ENCODE results near the gene DPEP1. TPM values are rescaled to one million over a fixed set of nuclear protein-coding genes. Genes with fewer than 3 reads are reported as not detected.
"Not testable (repeated sequence)": the region's sequence is repeated elsewhere in the genome, so short reads cannot be mapped to it uniquely, and the experiment has no call there.

The DPEP1 gene
- total RNA-seq, 1 donor from 2014 or later = not detected

- TF ChIP-seq CTCF (IDR thresholded peaks at IDR 0.05) = peak; percentile 72
- not testable (repeated sequence) for H3K4me3 Mint-ChIP-seq (ENCODE audit: unreplicated experiment); H3K4me1 Mint-ChIP-seq (ENCODE audit: low read depth); H3K27ac Mint-ChIP-seq (ENCODE audit: unreplicated experiment); H3K9me3 Mint-ChIP-seq (ENCODE audit: low read depth); H3K36me3 Mint-ChIP-seq (ENCODE audit: low read depth); H3K27me3 Mint-ChIP-seq (ENCODE audit: low read depth)
- DNase-seq (ENCODE audit: low spot score) = peak; percentile 55
These were observed 53.6 kb downstream of the DPEP1 start for GRCh38 chr16:89667000-89667399.

GRCh38 chr16:89667633-89668032, 54.2 kb downstream of the DPEP1 start:
- H3K36me3 Mint-ChIP-seq (ENCODE audit: low read depth) = peaks cover 5% of the 10 kb centered on the region
- H3K4me3 Mint-ChIP-seq (ENCODE audit: unreplicated experiment) = no peak overlapping the region
- no peaks in the 10 kb centered on the region for H3K9me3 Mint-ChIP-seq (ENCODE audit: low read depth)
- peaks cover 5% of the 10 kb centered on the region for H3K4me1 Mint-ChIP-seq (ENCODE audit: low read depth)
- H3K27ac Mint-ChIP-seq (ENCODE audit: unreplicated experiment) = no peak overlapping the region
- DNase-seq (ENCODE audit: low spot score) = peak; percentile 37
- no peaks in the 10 kb centered on the region for H3K27me3 Mint-ChIP-seq (ENCODE audit: low read depth)
- no peak for TF ChIP-seq CTCF (IDR thresholded peaks at IDR 0.05)

GRCh38 chr16:89668790-89669158, 55.3 kb downstream of the DPEP1 start:
- DNase-seq (ENCODE audit: low spot score) = peak; percentile 33
- TF ChIP-seq CTCF (IDR thresholded peaks at IDR 0.05) = no peak
- Mint-ChIP-seq H3K27me3 (ENCODE audit: low read depth) (no peaks in the 10 kb centered on the region), H3K9me3 (ENCODE audit: low read depth) (no peaks in the 10 kb centered on the region), H3K36me3 (ENCODE audit: low read depth) (peaks cover 3% of the 10 kb centered on the region), H3K4me1 (ENCODE audit: low read depth) (peaks cover 5% of the 10 kb centered on the region), H3K4me3 (ENCODE audit: unreplicated experiment) (no peak overlapping the region), H3K27ac (ENCODE audit: unreplicated experiment) (no peak overlapping the region)

- Mint-ChIP-seq H3K36me3 (ENCODE audit: low read depth) (no peaks in the 10 kb centered on the region), H3K27ac (ENCODE audit: unreplicated experiment) (no peak overlapping the region), H3K4me3 (ENCODE audit: unreplicated experiment) (no peak overlapping the region), H3K9me3 (ENCODE audit: low read depth) (no peaks in the 10 kb centered on the region), H3K4me1 (ENCODE audit: low read depth) (peaks cover 5% of the 10 kb centered on the region), H3K27me3 (ENCODE audit: low read depth) (no peaks in the 10 kb centered on the region)
- peak; percentile 64 for DNase-seq (ENCODE audit: low spot score)
- TF ChIP-seq CTCF (IDR thresholded peaks at IDR 0.05) = no peak
These were observed 56.3 kb downstream of the DPEP1 start for GRCh38 chr16:89669755-89670154.

DNA sequence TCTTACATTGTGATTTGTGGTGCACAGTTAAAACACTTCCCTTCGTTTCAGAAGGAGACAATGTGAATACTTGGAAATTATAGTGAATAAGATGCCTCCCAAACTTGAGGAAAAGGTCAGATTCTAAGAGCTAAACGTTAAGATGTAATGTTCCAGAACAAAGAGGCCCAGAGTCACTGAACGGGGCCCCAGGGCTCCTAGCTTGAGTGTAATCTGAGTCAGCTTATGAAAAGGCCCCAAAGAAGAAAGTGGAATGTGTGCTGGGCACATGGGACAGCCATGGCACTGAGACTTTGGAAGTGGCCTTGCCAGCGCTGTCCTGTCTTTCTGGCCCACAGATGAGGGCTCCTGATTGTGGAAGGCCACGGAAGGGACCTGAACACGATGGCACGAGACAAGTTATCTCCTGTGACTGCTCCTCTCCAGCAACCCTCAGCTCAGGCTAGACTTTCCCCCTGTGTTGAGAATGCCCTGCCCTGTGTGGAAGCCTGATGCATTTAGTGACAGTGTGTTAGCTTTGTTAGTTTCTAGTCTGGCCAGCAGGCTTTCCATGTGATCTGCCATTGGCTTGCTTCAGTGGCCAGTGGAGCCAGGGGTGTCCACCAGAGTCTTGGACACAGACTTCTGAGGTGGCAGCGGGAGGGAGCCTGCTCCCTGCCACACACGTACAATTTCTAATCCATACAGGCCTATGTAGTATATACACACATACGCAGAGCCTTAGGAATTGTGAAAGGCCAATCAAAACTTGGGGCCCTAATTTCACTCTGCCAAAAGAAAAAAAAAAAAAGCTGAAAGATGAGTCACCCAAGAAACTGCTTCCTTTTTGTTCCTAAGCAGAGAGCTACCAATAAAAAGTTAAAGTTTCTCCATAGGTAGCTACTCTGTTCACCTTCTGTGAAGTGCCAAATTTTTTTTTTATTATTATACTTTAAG, 57.3 kb downstream of the DPEP1 start:
- TF ChIP-seq CTCF (IDR thresholded peaks at IDR 0.05) = no peak
- DNase-seq (ENCODE audit: low spot score) = peak; percentile 35
- Mint-ChIP-seq H3K27ac (ENCODE audit: unreplicated experiment) (no peak overlapping the region), H3K9me3 (ENCODE audit: low read depth) (no peaks in the 10 kb centered on the region), H3K4me1 (ENCODE audit: low read depth) (peaks cover 5% of the 10 kb centered on the region), H3K27me3 (ENCODE audit: low read depth) (no peaks in the 10 kb centered on the region), H3K36me3 (ENCODE audit: low read depth) (no peaks in the 10 kb centered on the region), H3K4me3 (ENCODE audit: unreplicated experiment) (no peak overlapping the region)

- not testable (repeated sequence) for H3K27me3 Mint-ChIP-seq (ENCODE audit: low read depth); H3K27ac Mint-ChIP-seq (ENCODE audit: unreplicated experiment); H3K4me3 Mint-ChIP-seq (ENCODE audit: unreplicated experiment); DNase-seq (ENCODE audit: low spot score); H3K4me1 Mint-ChIP-seq (ENCODE audit: low read depth); H3K36me3 Mint-ChIP-seq (ENCODE audit: low read depth); H3K9me3 Mint-ChIP-seq (ENCODE audit: low read depth)
These were observed 58.1 kb downstream of the DPEP1 start for GRCh38 chr16:89671565-89671964.
